SU-DHL-6 (cell line): ENCODE results near the gene GFOD1.

Experiments used
- H2AFZ ChIP-seq: fragments of 200-600 bp; sonication (generic); 2 replicates; pipeline ENCODE4 v1.6.1; 2014; ENCODE audit warnings: low read depth, mild to moderate bottlenecking, moderate library complexity, mixed read lengths, antibody characterized with exemption, low read length; ENCODE audit not compliant: severe bottlenecking
- H3F3A ChIP-seq: fragments of 200-600 bp; shearing (Covaris generic); 2 replicates; pipeline ENCODE4 v1.6.0; 2016; ENCODE audit warnings: antibody characterized with exemption, mild to moderate bottlenecking; ENCODE audit not compliant: insufficient read depth
- H3K27ac ChIP-seq: fragments of 200-600 bp; sonication (generic); 2 replicates; pipeline ENCODE4 v1.5.1; 2016; ENCODE audit warnings: low read depth, mild to moderate bottlenecking, low read length, moderate library complexity, mixed read lengths
- H3K27me3 ChIP-seq: fragments of 200-600 bp; sonication (generic), shearing (Covaris generic); 2 replicates; pipeline ENCODE4 v1.6.0; 2014; ENCODE audit warnings: mild to moderate bottlenecking, low read length
- H3K36me3 ChIP-seq: fragments of 200-600 bp; sonication (generic); 2 replicates; pipeline ENCODE4 v1.6.1; 2014; ENCODE audit warnings: mild to moderate bottlenecking, low read length, mixed read lengths
- H3K4me2 ChIP-seq: fragments of 300-600, 200-600 bp; shearing (Covaris generic), sonication (generic); 2 replicates; pipeline ENCODE4 v1.6.0; 2014; ENCODE audit warnings: low read length, low read depth, mild to moderate bottlenecking; ENCODE audit not compliant: poor library complexity, severe bottlenecking
- H3K4me3 ChIP-seq: fragments of 200-600 bp; sonication (generic); 2 replicates; pipeline ENCODE4 v1.5.1; 2014; ENCODE audit warnings: antibody characterized with exemption, low read length, mild to moderate bottlenecking, mixed read lengths; ENCODE audit not compliant: insufficient read depth, poor library complexity, severe bottlenecking
- H3K79me2 ChIP-seq: fragments of 200-600 bp; sonication (generic); 2 replicates; pipeline ENCODE4 v1.6.1; 2014; ENCODE audit warnings: mild to moderate bottlenecking, low read length, moderate library complexity; ENCODE audit not compliant: insufficient read depth
- H3K9ac ChIP-seq: fragments of 200-600 bp; sonication (generic); 2 replicates; pipeline ENCODE4 v1.7.0; 2014; ENCODE audit warnings: mild to moderate bottlenecking, low read length
- H3K9me2 ChIP-seq: fragments of 200-600 bp; sonication (generic); replicated peaks from 2 replicates; pipeline ENCODE4 v1.6.1; 2014; ENCODE audit warnings: low read length; ENCODE audit not compliant: insufficient read depth
- H3K9me3 ChIP-seq: fragments of 200-600 bp; sonication (generic); 2 replicates; pipeline ENCODE4 v1.6.1; 2014; ENCODE audit warnings: low read length, mixed read lengths; ENCODE audit not compliant: insufficient read depth
- H4K20me1 ChIP-seq: fragments of 200-600 bp; sonication (generic); 2 replicates; pipeline ENCODE4 v1.6.1; 2014; ENCODE audit warnings: low read depth, mild to moderate bottlenecking, antibody characterized with exemption, low read length, moderate library complexity, mixed read lengths
- EZH2phosphoT487 ChIP-seq: fragments of 200-600 bp; sonication (generic), shearing (Covaris generic); conservative IDR thresholded peaks from 2 replicates; pipeline ENCODE4 v1.6.1; 2018; ENCODE audit warnings: mild to moderate bottlenecking, antibody characterized with exemption, low read length, moderate library complexity, mixed read lengths
- TF ChIP-seq, protein P1 (sequence below): fragments of 200-600 bp; sonication (generic); IDR thresholded peaks from one replicate; pipeline ENCODE4 v1.5.1; 2017; ENCODE audit warnings: antibody characterized with exemption, mild to moderate bottlenecking, low read length, moderate library complexity; ENCODE audit not compliant: insufficient read depth, poor library complexity, severe bottlenecking

Gene GFOD1

DNA sequence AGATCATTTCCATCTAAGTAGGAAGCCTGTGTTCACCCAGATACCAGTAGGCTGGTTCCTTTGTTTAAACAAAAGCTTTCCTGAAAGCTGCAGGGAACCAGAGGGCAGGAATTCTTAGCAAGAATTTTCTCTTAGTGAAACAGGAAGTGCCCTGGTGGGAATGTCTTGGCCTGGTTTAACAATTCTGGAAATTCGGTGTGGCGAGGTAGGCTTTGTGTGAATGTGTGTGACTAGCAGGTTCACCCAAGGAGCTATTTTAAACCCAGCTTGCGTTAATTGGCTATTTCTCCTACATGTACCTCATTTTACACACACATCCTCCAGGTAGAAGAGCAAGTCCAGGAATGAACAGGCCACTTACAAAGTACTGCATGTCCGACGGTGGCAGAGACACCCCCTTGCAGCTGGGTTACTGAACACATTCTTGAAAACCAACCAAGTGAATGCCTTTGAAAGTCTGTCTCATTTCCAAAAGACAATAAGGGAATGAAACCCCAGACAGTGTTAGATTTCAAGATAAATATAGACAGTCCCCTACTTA, 64.6 kb downstream of the GFOD1 start:
- H3K79me2 ChIP-seq, result no peaks in the 10 kb centered on the region
- H4K20me1 ChIP-seq, result no peaks in the 10 kb centered on the region
- H3K9ac ChIP-seq, result no peak overlapping the region
- H3F3A ChIP-seq, result no peaks in the 10 kb centered on the region
- no peaks in the 10 kb centered on the region for H3K9me3 ChIP-seq
- H3K36me3 ChIP-seq, result no peaks in the 10 kb centered on the region
- H2AFZ ChIP-seq, result no peak overlapping the region
- no peak overlapping the region for H3K4me2 ChIP-seq
- no peaks in the 10 kb centered on the region for H3K27me3 ChIP-seq
- H3K4me3 ChIP-seq, result no peak overlapping the region
- H3K27ac ChIP-seq, result no peak overlapping the region
- no peaks in the 10 kb centered on the region for H3K9me2 ChIP-seq
- TF ChIP-seq, protein P1, sequence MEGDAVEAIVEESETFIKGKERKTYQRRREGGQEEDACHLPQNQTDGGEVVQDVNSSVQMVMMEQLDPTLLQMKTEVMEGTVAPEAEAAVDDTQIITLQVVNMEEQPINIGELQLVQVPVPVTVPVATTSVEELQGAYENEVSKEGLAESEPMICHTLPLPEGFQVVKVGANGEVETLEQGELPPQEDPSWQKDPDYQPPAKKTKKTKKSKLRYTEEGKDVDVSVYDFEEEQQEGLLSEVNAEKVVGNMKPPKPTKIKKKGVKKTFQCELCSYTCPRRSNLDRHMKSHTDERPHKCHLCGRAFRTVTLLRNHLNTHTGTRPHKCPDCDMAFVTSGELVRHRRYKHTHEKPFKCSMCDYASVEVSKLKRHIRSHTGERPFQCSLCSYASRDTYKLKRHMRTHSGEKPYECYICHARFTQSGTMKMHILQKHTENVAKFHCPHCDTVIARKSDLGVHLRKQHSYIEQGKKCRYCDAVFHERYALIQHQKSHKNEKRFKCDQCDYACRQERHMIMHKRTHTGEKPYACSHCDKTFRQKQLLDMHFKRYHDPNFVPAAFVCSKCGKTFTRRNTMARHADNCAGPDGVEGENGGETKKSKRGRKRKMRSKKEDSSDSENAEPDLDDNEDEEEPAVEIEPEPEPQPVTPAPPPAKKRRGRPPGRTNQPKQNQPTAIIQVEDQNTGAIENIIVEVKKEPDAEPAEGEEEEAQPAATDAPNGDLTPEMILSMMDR, result no peak
- no peak for TF ChIP-seq EZH2phosphoT487

- H3K79me2 ChIP-seq, result no peaks in the 10 kb centered on the region
- H3K9me3 ChIP-seq, result no peaks in the 10 kb centered on the region
- no peak overlapping the region for H3K4me3 ChIP-seq
- no peaks in the 10 kb centered on the region for H3K36me3 ChIP-seq
- no peaks in the 10 kb centered on the region for H4K20me1 ChIP-seq
- H2AFZ ChIP-seq, result no peak overlapping the region
- H3K9me2 ChIP-seq, result no peaks in the 10 kb centered on the region
- H3F3A ChIP-seq, result no peaks in the 10 kb centered on the region
- H3K9ac ChIP-seq, result no peak overlapping the region
- no peaks in the 10 kb centered on the region for H3K27me3 ChIP-seq
- TF ChIP-seq EZH2phosphoT487, result no peak
- TF ChIP-seq, protein P1, result no peak
- no peak overlapping the region for H3K4me2 ChIP-seq
- no peak overlapping the region for H3K27ac ChIP-seq
Measured at GRCh38 chr6:13421425-13422059, 65.9 kb downstream of the GFOD1 start.

DNA sequence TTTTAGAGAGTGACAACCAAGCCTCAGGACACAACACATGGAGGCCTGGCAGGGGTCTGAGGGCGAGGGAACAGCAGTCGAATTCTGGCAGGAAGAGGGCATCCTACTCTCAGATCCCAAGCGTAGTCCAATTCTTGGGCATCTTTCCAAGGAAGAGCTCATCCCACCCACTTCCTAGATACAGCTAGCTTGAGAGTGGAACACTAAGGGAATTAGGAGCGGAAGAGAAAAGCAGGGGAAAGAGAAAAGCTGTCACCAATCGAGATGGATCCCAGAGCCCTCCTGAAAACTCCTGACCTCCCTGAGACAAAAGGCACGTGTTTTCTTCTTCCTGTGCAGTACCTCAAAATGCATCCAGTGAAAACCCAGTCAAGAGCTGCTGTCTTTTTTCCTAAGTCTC, 67.1 kb downstream of the GFOD1 start:
- no peak overlapping the region for H3K9ac ChIP-seq
- no peaks in the 10 kb centered on the region for H3K27me3 ChIP-seq
- H3K9me2 ChIP-seq, result no peaks in the 10 kb centered on the region
- H3K27ac ChIP-seq, result no peak overlapping the region
- H4K20me1 ChIP-seq, result no peaks in the 10 kb centered on the region
- H3K4me3 ChIP-seq, result no peak overlapping the region
- no peaks in the 10 kb centered on the region for H3K79me2 ChIP-seq
- TF ChIP-seq, protein P1, result no peak
- no peak for TF ChIP-seq EZH2phosphoT487
- no peak overlapping the region for H2AFZ ChIP-seq
- no peaks in the 10 kb centered on the region for H3K9me3 ChIP-seq
- no peaks in the 10 kb centered on the region for H3K36me3 ChIP-seq
- no peaks in the 10 kb centered on the region for H3F3A ChIP-seq
- H3K4me2 ChIP-seq, result no peak overlapping the region
